NCI-H345 treated with DMSO at 0.1 percent for 48 hours (cell line): ENCODE data around the gene BBS9.

ENCODE experiments used
- DNase-seq: peaks from one replicate; lab custom pipeline; 2025; ENCODE audit not compliant: unreplicated experiment; lab: John Stamatoyannopoulos, UW

The BBS9 gene

GRCh38 chr7:33639552-33640197 is 510.3 kb downstream of the BBS9 start:
- DNase-seq = no peak

GRCh38 chr7:33640741-33641140 is 511.4 kb downstream of the BBS9 start:
- DNase-seq = no peak

- no peak for DNase-seq
Observed at GRCh38 chr7:33642312-33642711, 512.9 kb downstream of the BBS9 start.

- no peak for DNase-seq
Observed at GRCh38 chr7:33643530-33643929, 514.2 kb downstream of the BBS9 start.

GRCh38 chr7:33644489-33644888 is 515.1 kb downstream of the BBS9 start:
- DNase-seq = no peak

GRCh38 chr7:33645104-33645503 is 515.7 kb downstream of the BBS9 start:
- no peak for DNase-seq

GRCh38 chr7:33646166-33646565 is 516.8 kb downstream of the BBS9 start:
- no peak for DNase-seq

GRCh38 chr7:33646891-33647391 is 517.6 kb downstream of the BBS9 start:
- DNase-seq = no peak

- DNase-seq = no peak
Observed at GRCh38 chr7:33649476-33650441, 520.4 kb downstream of the BBS9 start.

GRCh38 chr7:33650828-33651227 is 521.5 kb downstream of the BBS9 start:
- no peak for DNase-seq

GRCh38 chr7:33651998-33652515 is 522.7 kb downstream of the BBS9 start:
- DNase-seq = no peak

- no peak for DNase-seq
Observed at GRCh38 chr7:33654676-33655075, 525.3 kb downstream of the BBS9 start.
